HL-60 (cell line): ENCODE data around the gene KAZN.

Experiments used
- DNase-seq, 2 experiments: peaks; one replicate each; pipeline ENCODE4 v3.0.0-alpha.2; 2010 to 2020; ENCODE audit warnings: low read depth in 1 of 2, low spot score in 1 of 2
- H3K27ac ChIP-seq: fragments of 250-450 bp; sonication (Bioruptor Pico); replicated peaks from 2 replicates; pipeline ENCODE4 v1.5.1; 2020; ENCODE audit warnings: mild to moderate bottlenecking, moderate library complexity
- H3K27me3 ChIP-seq: fragments of 250-450 bp; sonication (Bioruptor Pico); 2 replicates; pipeline ENCODE4 v1.5.1; 2021; ENCODE audit warnings: mild to moderate bottlenecking, moderate library complexity; ENCODE audit not compliant: insufficient read depth, poor library complexity, severe bottlenecking
- H3K4me3 ChIP-seq: replicated peaks from 2 replicates; pipeline ENCODE4 v1.5.1; 2011; ENCODE audit warnings: mild to moderate bottlenecking, control low read depth, low read length; ENCODE audit not compliant: insufficient read depth
- GABPA ChIP-seq: IDR thresholded peaks from 2 replicates; pipeline ENCODE4 v1.6.1; 2012; ENCODE audit warnings: low read depth
- POLR2AphosphoS5 ChIP-seq: IDR thresholded peaks from 2 replicates; pipeline ENCODE4 v1.6.1; 2012; ENCODE audit warnings: low read depth
- SPI1 ChIP-seq: IDR thresholded peaks from 2 replicates; pipeline ENCODE4 v1.6.1; 2012; ENCODE audit warnings: low read depth, mild to moderate bottlenecking, borderline replicate concordance
- TF ChIP-seq, protein P1 (sequence below): IDR thresholded peaks from 2 replicates; pipeline ENCODE4 v1.6.1; 2012; ENCODE audit warnings: low read depth; ENCODE audit not compliant: insufficient replicate concordance
- TF ChIP-seq, protein P2 (sequence below): IDR thresholded peaks from one replicate; pipeline ENCODE4 v1.5.1; 2011; ENCODE audit warnings: low read length, control low read depth, inconsistent platforms; ENCODE audit not compliant: insufficient read depth

KAZN gene

DNA sequence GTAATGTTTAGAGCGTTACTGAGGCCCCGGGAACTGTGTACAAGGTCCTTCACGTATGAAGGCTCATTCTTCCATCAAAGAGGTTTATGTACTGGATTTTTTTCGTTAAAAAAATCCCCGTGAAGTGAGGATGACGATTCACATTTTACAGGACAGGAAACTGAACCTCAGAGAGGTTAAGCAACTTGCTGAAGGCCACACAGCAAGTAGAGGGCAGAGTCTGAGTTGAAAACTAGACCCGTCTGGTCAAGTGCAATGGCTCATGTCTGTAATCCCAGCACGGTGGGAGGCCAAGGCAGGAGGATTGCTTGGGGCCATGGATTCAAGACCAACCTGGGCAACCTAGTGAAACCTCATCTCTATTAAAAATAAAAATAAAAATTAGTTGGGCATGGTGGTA lies 140.2 kb downstream of the KAZN start:
- TF ChIP-seq, protein P1, sequence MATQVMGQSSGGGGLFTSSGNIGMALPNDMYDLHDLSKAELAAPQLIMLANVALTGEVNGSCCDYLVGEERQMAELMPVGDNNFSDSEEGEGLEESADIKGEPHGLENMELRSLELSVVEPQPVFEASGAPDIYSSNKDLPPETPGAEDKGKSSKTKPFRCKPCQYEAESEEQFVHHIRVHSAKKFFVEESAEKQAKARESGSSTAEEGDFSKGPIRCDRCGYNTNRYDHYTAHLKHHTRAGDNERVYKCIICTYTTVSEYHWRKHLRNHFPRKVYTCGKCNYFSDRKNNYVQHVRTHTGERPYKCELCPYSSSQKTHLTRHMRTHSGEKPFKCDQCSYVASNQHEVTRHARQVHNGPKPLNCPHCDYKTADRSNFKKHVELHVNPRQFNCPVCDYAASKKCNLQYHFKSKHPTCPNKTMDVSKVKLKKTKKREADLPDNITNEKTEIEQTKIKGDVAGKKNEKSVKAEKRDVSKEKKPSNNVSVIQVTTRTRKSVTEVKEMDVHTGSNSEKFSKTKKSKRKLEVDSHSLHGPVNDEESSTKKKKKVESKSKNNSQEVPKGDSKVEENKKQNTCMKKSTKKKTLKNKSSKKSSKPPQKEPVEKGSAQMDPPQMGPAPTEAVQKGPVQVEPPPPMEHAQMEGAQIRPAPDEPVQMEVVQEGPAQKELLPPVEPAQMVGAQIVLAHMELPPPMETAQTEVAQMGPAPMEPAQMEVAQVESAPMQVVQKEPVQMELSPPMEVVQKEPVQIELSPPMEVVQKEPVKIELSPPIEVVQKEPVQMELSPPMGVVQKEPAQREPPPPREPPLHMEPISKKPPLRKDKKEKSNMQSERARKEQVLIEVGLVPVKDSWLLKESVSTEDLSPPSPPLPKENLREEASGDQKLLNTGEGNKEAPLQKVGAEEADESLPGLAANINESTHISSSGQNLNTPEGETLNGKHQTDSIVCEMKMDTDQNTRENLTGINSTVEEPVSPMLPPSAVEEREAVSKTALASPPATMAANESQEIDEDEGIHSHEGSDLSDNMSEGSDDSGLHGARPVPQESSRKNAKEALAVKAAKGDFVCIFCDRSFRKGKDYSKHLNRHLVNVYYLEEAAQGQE, result no peak
- TF ChIP-seq SPI1 (no peak), GABPA (no peak), POLR2AphosphoS5 (no peak)
- TF ChIP-seq, protein P2, sequence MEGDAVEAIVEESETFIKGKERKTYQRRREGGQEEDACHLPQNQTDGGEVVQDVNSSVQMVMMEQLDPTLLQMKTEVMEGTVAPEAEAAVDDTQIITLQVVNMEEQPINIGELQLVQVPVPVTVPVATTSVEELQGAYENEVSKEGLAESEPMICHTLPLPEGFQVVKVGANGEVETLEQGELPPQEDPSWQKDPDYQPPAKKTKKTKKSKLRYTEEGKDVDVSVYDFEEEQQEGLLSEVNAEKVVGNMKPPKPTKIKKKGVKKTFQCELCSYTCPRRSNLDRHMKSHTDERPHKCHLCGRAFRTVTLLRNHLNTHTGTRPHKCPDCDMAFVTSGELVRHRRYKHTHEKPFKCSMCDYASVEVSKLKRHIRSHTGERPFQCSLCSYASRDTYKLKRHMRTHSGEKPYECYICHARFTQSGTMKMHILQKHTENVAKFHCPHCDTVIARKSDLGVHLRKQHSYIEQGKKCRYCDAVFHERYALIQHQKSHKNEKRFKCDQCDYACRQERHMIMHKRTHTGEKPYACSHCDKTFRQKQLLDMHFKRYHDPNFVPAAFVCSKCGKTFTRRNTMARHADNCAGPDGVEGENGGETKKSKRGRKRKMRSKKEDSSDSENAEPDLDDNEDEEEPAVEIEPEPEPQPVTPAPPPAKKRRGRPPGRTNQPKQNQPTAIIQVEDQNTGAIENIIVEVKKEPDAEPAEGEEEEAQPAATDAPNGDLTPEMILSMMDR, result no peak
- no peak overlapping the region for H3K4me3 ChIP-seq
- H3K27me3 ChIP-seq, result no peaks in the 10 kb centered on the region
- no peak overlapping the region for H3K27ac ChIP-seq
- no peak for DNase-seq

DNA sequence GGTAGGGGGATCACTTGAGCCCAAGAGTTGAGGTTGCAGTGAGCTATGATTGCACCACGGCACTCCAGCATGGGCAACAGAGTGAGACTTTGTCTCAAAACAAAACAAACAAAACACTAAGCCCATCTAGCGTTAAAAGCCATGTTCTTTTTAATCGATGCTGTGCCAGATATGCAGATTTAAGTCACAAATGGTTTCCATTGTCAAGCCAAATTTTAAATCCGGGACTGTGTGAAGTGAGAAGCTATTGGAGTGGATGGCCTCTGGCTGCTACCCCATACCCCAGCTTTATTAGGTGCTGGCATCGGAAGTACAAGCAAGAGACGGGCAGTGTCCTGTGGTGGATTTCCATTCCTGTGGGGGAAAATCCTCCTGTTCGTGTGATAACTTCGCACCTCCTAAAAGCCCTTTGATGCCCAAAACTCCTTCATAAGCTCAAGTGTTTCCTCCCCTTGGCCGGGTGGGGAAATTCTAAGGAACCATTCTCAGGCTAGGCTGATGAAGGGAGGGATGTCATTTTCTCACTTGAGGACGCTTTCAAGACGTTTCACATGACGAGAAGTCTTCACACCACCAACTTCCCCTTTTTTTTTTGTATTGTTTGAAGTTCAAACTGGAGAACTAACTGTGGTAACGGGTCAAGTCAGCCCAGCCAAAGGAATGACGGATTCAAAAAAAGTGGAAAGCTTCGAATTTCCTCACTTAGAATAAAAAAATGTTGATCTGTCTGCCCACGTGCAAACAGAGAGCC lies 140.8 kb downstream of the KAZN start:
- Histone ChIP-seq H3K27me3 (no peaks in the 10 kb centered on the region), H3K27ac (no peak overlapping the region), H3K4me3 (no peak overlapping the region)
- DNase-seq, result no peak
- TF ChIP-seq SPI1 (peak; percentile 30; the same call in 1 of the 2 replicates), POLR2AphosphoS5 (no peak), GABPA (no peak)
- TF ChIP-seq, protein P2, result no peak

DNA sequence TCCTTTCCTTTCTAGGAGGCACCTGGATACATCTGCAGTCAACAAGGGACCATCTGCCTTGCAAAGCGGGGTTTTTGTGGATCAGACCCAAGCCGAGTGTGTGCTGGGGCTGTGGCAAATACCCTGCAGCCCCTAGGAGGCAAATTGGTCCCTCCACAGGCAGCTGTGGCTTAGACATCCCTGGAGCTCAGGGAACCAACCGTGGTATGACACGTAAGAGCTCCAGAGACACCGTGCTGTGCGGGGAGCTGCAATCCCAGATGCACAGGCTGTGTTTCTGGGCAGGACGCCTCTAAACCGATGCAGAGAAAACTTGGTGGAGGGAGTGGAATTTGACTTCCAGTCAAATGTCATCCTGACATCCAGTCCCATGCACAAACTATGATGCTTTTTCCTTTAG lies 141.5 kb downstream of the KAZN start:
- Histone ChIP-seq H3K27ac (no peak overlapping the region), H3K4me3 (no peak overlapping the region), H3K27me3 (no peaks in the 10 kb centered on the region)
- TF ChIP-seq GABPA, result no peak
- TF ChIP-seq, protein P2, result no peak
- TF ChIP-seq POLR2AphosphoS5, result no peak
- TF ChIP-seq, protein P1, result no peak
- no peak for TF ChIP-seq SPI1
- DNase-seq, result no peak

DNA sequence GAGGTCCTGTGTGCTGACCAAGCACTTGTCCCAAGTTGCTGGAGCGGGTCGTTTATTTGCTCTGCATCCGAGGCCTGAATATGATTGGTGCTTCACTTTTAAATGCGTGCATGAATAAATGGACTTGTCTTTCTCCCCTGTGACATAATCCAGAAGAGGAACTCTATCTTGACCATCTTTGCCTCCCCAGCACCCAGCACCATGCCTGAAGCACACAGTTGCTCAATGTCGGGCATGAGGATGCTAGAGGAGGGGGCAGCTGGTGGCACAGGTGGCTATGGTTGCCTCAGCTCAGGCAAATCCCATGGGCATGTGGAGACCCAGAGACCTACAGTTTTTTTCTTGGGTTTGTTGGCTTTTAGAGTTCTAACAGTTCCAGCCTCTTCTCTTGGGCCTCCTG lies 142.6 kb downstream of the KAZN start:
- no peaks in the 10 kb centered on the region for H3K27me3 ChIP-seq
- H3K27ac ChIP-seq, result no peak overlapping the region
- no peak overlapping the region for H3K4me3 ChIP-seq
- no peak for DNase-seq
- no peak for TF ChIP-seq POLR2AphosphoS5
- no peak for TF ChIP-seq GABPA
- TF ChIP-seq, protein P1, result no peak
- TF ChIP-seq, protein P2, result no peak
- no peak for TF ChIP-seq SPI1
